GM12874 (cell line): ENCODE results near the gene EIPR1.

ENCODE experiments used
- TF ChIP-seq, protein P1 (sequence below): IDR thresholded peaks from 2 replicates; pipeline ENCODE4 v1.5.1; 2011; ENCODE audit warnings: low read depth, mild to moderate bottlenecking, control low read depth, low read length, moderate library complexity; ENCODE audit not compliant: insufficient read depth

The EIPR1 gene

DNA sequence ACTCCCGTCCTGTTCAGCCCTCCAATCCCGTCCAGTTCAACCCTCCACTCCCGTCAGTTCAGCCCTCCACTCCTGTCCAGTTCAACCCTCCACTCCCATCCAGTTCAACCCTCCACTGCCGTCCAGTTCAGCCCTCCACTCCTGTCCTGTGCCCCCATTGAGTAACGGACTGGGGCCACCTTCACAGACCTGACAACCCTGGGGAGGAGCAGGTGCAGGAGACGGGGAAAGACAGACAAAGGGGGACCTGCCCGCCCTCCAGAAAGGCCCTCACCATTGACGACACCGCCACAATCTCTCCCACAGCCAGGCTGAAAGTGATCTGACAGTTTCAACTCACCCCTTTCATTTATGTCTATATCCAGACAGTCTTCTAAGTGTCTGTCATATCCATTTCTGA, 72.2 kb downstream of the EIPR1 start:
- TF ChIP-seq, protein P1, sequence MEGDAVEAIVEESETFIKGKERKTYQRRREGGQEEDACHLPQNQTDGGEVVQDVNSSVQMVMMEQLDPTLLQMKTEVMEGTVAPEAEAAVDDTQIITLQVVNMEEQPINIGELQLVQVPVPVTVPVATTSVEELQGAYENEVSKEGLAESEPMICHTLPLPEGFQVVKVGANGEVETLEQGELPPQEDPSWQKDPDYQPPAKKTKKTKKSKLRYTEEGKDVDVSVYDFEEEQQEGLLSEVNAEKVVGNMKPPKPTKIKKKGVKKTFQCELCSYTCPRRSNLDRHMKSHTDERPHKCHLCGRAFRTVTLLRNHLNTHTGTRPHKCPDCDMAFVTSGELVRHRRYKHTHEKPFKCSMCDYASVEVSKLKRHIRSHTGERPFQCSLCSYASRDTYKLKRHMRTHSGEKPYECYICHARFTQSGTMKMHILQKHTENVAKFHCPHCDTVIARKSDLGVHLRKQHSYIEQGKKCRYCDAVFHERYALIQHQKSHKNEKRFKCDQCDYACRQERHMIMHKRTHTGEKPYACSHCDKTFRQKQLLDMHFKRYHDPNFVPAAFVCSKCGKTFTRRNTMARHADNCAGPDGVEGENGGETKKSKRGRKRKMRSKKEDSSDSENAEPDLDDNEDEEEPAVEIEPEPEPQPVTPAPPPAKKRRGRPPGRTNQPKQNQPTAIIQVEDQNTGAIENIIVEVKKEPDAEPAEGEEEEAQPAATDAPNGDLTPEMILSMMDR, result no peak

GRCh38 chr2:3303583-3304406, 73.8 kb downstream of the EIPR1 start:
- TF ChIP-seq, protein P1, result peak; percentile 88

DNA sequence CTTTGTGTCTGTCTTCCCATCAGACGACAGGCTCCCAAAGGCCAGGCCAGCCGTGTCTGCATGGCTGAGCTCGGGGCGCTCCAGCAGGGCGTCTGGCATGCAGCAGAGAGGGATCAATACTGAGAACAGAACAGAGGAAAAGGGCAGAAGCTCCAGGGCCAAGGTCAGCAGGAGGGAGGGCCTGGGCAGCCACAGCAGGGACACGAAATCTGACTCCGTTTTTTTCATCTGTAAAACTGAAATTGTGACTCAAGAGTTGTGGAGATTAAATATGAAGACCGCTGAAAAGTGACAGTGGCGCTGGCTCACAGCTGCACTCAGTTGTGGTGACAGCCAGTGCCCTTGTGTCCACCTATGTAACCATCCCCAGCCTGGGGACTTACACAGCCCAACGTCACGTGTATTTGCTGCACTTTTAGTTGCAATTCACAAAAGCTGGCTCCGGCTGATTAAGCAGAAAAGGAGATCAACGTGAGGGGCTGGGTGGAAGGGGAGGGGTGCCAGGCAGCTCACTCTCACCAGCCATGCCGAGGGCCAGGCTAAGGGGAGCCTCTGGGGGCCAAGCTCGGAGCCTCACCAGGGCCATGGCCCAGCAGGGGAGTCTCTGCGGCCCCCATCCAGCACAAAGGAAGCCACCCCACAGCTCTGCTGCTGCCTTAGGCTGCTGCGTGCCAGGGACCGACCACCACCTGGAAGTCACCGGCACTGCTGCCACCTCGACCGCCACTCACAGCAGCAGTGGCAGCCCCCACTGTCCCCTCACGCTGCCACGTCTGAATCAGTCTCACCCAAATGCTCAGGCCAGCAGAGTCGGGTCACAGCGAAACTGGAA, 74.7 kb downstream of the EIPR1 start:
- TF ChIP-seq, protein P1, result no peak

GRCh38 chr2:3302421-3302750, 75.2 kb downstream of the EIPR1 start:
- TF ChIP-seq, protein P1, result no peak

GRCh38 chr2:3301001-3301400, 76.6 kb downstream of the EIPR1 start:
- TF ChIP-seq, protein P1, result no peak

DNA sequence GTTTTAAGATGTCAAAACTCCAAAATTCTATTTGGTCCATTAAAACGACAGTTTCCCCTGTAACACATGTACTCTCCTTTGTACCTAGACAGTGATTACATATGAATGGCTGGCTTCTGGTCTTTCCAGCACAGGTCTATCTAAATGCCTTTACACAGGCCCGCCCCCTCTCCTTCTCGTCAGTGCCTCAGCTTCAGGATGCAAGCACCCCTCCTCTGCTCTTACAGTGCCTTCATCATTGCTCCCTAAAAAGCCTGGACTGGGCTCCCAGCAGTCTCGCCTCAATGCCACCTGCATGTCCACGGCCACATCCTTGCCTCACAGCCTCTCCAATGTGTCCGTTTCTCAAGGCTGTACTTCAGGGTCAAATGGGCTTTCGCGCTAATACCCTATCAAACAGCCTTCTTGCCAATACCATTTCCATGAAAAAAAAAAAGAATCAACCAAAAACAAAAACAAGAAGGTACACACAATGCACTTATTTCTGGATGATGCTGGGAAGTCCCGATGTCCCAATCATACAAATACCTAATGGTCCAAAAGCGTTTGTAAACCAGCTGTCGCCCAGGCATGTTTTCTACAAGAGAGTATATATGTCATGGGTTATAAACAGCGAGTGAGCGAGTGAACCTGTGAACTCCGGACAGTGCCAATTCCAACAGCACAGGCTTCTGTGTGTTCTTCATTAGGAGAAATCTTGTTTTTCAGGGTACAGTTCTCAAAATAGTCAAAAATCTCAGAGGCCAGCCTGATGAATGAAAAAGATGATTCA, 77.2 kb downstream of the EIPR1 start:
- TF ChIP-seq, protein P1, result no peak

- TF ChIP-seq, protein P1, result no peak
Observed at GRCh38 chr2:3299703-3300102, 77.9 kb downstream of the EIPR1 start.
